A549 (cell line): ENCODE results near the gene RTN3. TPM values are rescaled to one million over a fixed set of nuclear protein-coding genes. Genes with fewer than 3 reads are reported as not detected.
A peak's percentile ranks its signal among the peaks of the same experiment; 100 is the strongest.

Experiments
- ATAC-seq, 2 experiments: fragments of 200-7000 bp in 1 of 2; fragments of >200 bp in 1 of 2; cut with Nextera tagmentation in 1 of 2; cut with Tn5 transposase in 1 of 2; 3 replicates each; pipeline versions ENCODE4 v1.8.0 to v1.9.1; 2018 to 2020; ENCODE audit warnings: mild to moderate bottlenecking in 1 of 2, moderate library complexity in 1 of 2
- CTCF ChIA-PET: fragments of 300-600 bp; sonication (Branson Sonifier 250); formaldehyde crosslinking; extraction: SDS; loops from one replicate; lab custom pipeline; 2021; ENCODE audit warnings: antibody characterized with exemption, inconsistent platforms; lab: Yijun Ruan, JAX
- POLR2A ChIA-PET: fragments of 350-600 bp; formaldehyde crosslinking; extraction: SDS; loops from one replicate; lab custom pipeline; 2021; ENCODE audit warnings: antibody characterized with exemption, inconsistent platforms; lab: Yijun Ruan, JAX
- DNase-seq, 2 experiments: peaks; one replicate each; pipeline versions ENCODE4 v3.0.0 to v3.0.0-alpha.2; 2011 to 2016; ENCODE audit warnings: low read depth in 1 of 2, low spot score in 1 of 2
- FAIRE-seq: peaks from 2 replicates; lab custom pipeline; 2011; peaks lifted over from hg19 to GRCh38; lab: Jason Lieb, UNC
- H3K27ac ChIP-seq, 2 experiments: fragments of >200 bp; sonication (Bioruptor Twin); formaldehyde crosslinking; 3 replicates each; pipeline ENCODE4 v1.5.1; 2016 to 2017
- H3K4me1 ChIP-seq: fragments of >200 bp; sonication (Bioruptor Twin); formaldehyde crosslinking; 3 replicates; pipeline ENCODE4 v1.6.1; 2016
- H3K4me2 ChIP-seq: fragments of >200 bp; sonication (Bioruptor Twin); formaldehyde crosslinking; 3 replicates; pipeline ENCODE4 v1.6.1; 2016
- H3K4me3 ChIP-seq: fragments of >200 bp; sonication (Bioruptor Twin); formaldehyde crosslinking; 3 replicates; pipeline ENCODE4 v1.5.1; 2016
- H3K9me3 ChIP-seq: fragments of >200 bp; sonication (Bioruptor Twin); formaldehyde crosslinking; 3 replicates; pipeline ENCODE4 v1.6.1; 2016
- CEBPB ChIP-seq, 2 experiments: fragments of >200 bp in 1 of 2; sonication (Bioruptor Twin) in 1 of 2; formaldehyde crosslinking in 1 of 2; IDR thresholded peaks; 2 replicates each; pipeline ENCODE4 v1.6.1; 2012 to 2016
- CHD4 ChIP-seq: fragments of 200-600 bp; sonication (generic); IDR thresholded peaks from 2 replicates; pipeline ENCODE4 v1.6.1; 2016; ENCODE audit warnings: antibody characterized with exemption, mild to moderate bottlenecking, borderline replicate concordance
- EHF ChIP-seq: fragments of 250-450 bp; sonication (Bioruptor Pico); IDR thresholded peaks from 2 replicates; pipeline ENCODE4 v1.5.0; 2020; ENCODE audit warnings: mild to moderate bottlenecking
- ELK1 ChIP-seq: fragments of 150-350 bp; IDR thresholded peaks from 2 replicates; pipeline ENCODE4 v1.6.1; 2014; ENCODE audit warnings: low read depth, mild to moderate bottlenecking, low read length
- EP300 ChIP-seq, 2 experiments: fragments of >200 bp; sonication (Bioruptor Twin); formaldehyde crosslinking; IDR thresholded peaks; 2 replicates in 1 of 2; 3 replicates in 1 of 2; pipeline ENCODE4 v1.6.1; 2016 to 2017
- FOSL2 ChIP-seq, 2 experiments: fragments of 450-650 bp in 1 of 2; fragments of >200 bp in 1 of 2; sonication (Bioruptor Twin) in 1 of 2; formaldehyde crosslinking; IDR thresholded peaks; 2 replicates each; pipeline versions ENCODE4 v1.5.0 to v1.6.1; 2016 to 2020; ENCODE audit warnings: mild to moderate bottlenecking in 1 of 2, moderate library complexity in 1 of 2
- GATA3 ChIP-seq: IDR thresholded peaks from 2 replicates; pipeline ENCODE4 v1.6.1; 2012; ENCODE audit warnings: borderline replicate concordance
- HDAC2 ChIP-seq: fragments of 200-600 bp; sonication (generic); IDR thresholded peaks from 2 replicates; pipeline ENCODE4 v1.6.1; 2016
- HES2 ChIP-seq: fragments of >200 bp; sonication (Bioruptor Twin); formaldehyde crosslinking; IDR thresholded peaks from 2 replicates; pipeline ENCODE4 v1.6.1; 2016
- HEYL ChIP-seq: fragments of 250-450 bp; sonication (Bioruptor Pico); IDR thresholded peaks from 2 replicates; pipeline ENCODE4 v1.8.0; 2021; ENCODE audit warnings: mild to moderate bottlenecking, moderate library complexity
- HMGXB4 ChIP-seq: fragments of 250-450 bp; sonication (Bioruptor Pico); IDR thresholded peaks from 2 replicates; pipeline ENCODE4 v1.5.0; 2021; ENCODE audit warnings: mild to moderate bottlenecking, moderate library complexity, borderline replicate concordance
- HOXA7 ChIP-seq: fragments of 250-450 bp; sonication (Bioruptor Pico); IDR thresholded peaks from 2 replicates; pipeline ENCODE4 v1.5.0; 2020; ENCODE audit warnings: mild to moderate bottlenecking, moderate library complexity
- HOXB13 ChIP-seq: fragments of 250-450 bp; sonication (Bioruptor Pico); IDR thresholded peaks from 2 replicates; pipeline ENCODE4 v1.5.0; 2020; ENCODE audit warnings: low read depth, mild to moderate bottlenecking, moderate library complexity
- JUN ChIP-seq, 2 experiments: fragments of >200 bp; sonication (Bioruptor Twin); formaldehyde crosslinking; IDR thresholded peaks; 2 replicates in 1 of 2; 3 replicates in 1 of 2; pipeline ENCODE4 v1.6.1; 2016 to 2017
- KDM5A ChIP-seq: fragments of 200-600 bp; sonication (generic); IDR thresholded peaks from 2 replicates; pipeline ENCODE4 v1.6.1; 2016; ENCODE audit warnings: antibody characterized with exemption, mild to moderate bottlenecking
- MAX ChIP-seq: IDR thresholded peaks from 2 replicates; pipeline ENCODE4 v1.6.1; 2012
- MAZ ChIP-seq: fragments of 150-350 bp; IDR thresholded peaks from 2 replicates; pipeline ENCODE4 v1.6.1; 2014; ENCODE audit warnings: antibody characterized with exemption, low read depth, low read length, borderline replicate concordance
- PHF8 ChIP-seq: fragments of 200-600 bp; sonication (generic); IDR thresholded peaks from 2 replicates; pipeline ENCODE4 v1.6.1; 2016; ENCODE audit warnings: low read depth, mild to moderate bottlenecking, antibody characterized with exemption, moderate library complexity, borderline replicate concordance
- RAD21 ChIP-seq, 2 experiments: fragments of >200 bp in 1 of 2; sonication (Bioruptor Twin) in 1 of 2; formaldehyde crosslinking in 1 of 2; IDR thresholded peaks in 1 of 2; conservative IDR thresholded peaks in 1 of 2; 2 replicates in 1 of 2; 3 replicates in 1 of 2; pipeline ENCODE4 v1.6.1; 2012 to 2018; ENCODE audit warnings: inconsistent platforms in 1 of 2
- RARB ChIP-seq: fragments of 250-450 bp; sonication (Bioruptor Pico); IDR thresholded peaks from 2 replicates; pipeline ENCODE4 v1.8.0; 2021; ENCODE audit warnings: mild to moderate bottlenecking, moderate library complexity
- REST ChIP-seq: fragments of 200-600 bp; sonication (generic); IDR thresholded peaks from 2 replicates; pipeline ENCODE4 v1.6.1; 2016; ENCODE audit warnings: antibody characterized with exemption, mild to moderate bottlenecking, moderate library complexity
- RNF2 ChIP-seq: fragments of 200-600 bp; sonication (generic); IDR thresholded peaks from 2 replicates; pipeline ENCODE4 v1.6.1; 2016; ENCODE audit warnings: low read depth, mild to moderate bottlenecking, antibody characterized with exemption, moderate library complexity, borderline replicate concordance
- SMC3 ChIP-seq: fragments of >200 bp; sonication (Bioruptor Twin); formaldehyde crosslinking; IDR thresholded peaks from 3 replicates; pipeline ENCODE4 v1.6.1; 2018; ENCODE audit warnings: inconsistent platforms
- USF2 ChIP-seq: fragments of 450-650 bp; IDR thresholded peaks from 2 replicates; pipeline ENCODE4 v1.6.1; 2014; ENCODE audit warnings: antibody characterized with exemption
- ZFP36 ChIP-seq: fragments of 450-650 bp; IDR thresholded peaks from 2 replicates; pipeline ENCODE4 v1.6.1; 2014; ENCODE audit warnings: borderline replicate concordance; ENCODE audit not compliant: partially characterized antibody
- ZNF302 ChIP-seq: fragments of 250-450 bp; sonication (Bioruptor Pico); IDR thresholded peaks from 2 replicates; pipeline ENCODE4 v1.9.0; 2021; ENCODE audit warnings: inconsistent platforms, mild to moderate bottlenecking, moderate library complexity
- ZSCAN20 ChIP-seq: fragments of 250-450 bp; sonication (Bioruptor Pico); IDR thresholded peaks from 2 replicates; pipeline ENCODE4 v1.8.0; 2022; ENCODE audit warnings: mild to moderate bottlenecking, moderate library complexity
- WGBS: methylation state at CpG from one replicate; pipeline ENCODE4 v1.1.6; 2017; ENCODE audit errors: missing lambda C conversion rate; 5-methylcytosine and 5-hydroxymethylcytosine counted together
- polyA minus RNA-seq: library from RNA; depleted of rRNA, polyadenylated mRNA; stranded (reverse); fragments of >200 nt; gene quantifications from 2 replicates; pipeline ENCODE4 v1.2.3, GENCODE V29; 2011; rRNA and poly(A)+ RNA removed
- polyA plus RNA-seq, 4 experiments: library from polyadenylated mRNA; depleted of rRNA in 3 of 4; stranded (reverse); fragments of >200 nt; fragmentation: RNase III in 1 of 4; extraction: RNeasy Plus Mini Kit Qiagen cat#74134 plus additional on column Dnase treatment in 1 of 4; gene quantifications; 2 replicates in 3 of 4; 3 replicates in 1 of 4; pipeline ENCODE4 v1.2.3, GENCODE V29; 2011 to 2017
- TF ChIP-seq, protein P1 (sequence below): fragments of >200 bp; sonication (Bioruptor Twin); formaldehyde crosslinking; IDR thresholded peaks from 3 replicates; pipeline ENCODE4 v1.6.1; 2016

Gene RTN3
- 167 and 196 TPM in 2 replicates for polyA plus RNA-seq (2011; rRNA removed)
- polyA plus RNA-seq (2012; cell fraction: cytosol; rRNA removed): 42.7 and 53.8 TPM in 2 replicates
- 43.7 and 53.4 TPM in 2 replicates for polyA plus RNA-seq (2012; cell fraction: nucleus; rRNA removed)
- polyA plus RNA-seq (2017; fragmentation: RNase III; extraction: RNeasy Plus Mini Kit Qiagen cat#74134 plus additional on column Dnase treatment): 101 to 108 TPM (median 108 TPM) in 3 replicates
- polyA minus RNA-seq: 108 and 114 TPM in 2 replicates

GRCh38 chr11:63681321-63682065, at the start of gene RTN3:
RTN3 (plus strand) TSS chr11:63681500; CDS start chr11:63681637, 137 bp downstream.
- ChIA-PET POLR2A (interaction anchor here (0.6 to 3.4 kb wide), 12 partner anchors 8 to 840 kb away, joined by 3 to 29 read pairs (median 4); partner anchors contain the start of gene ATL3), CTCF (interaction anchor here (0.7 to 3.6 kb wide), 12 partner anchors 9 to 707 kb away, joined by 3 to 26 read pairs (median 4); partner anchors contain the start of gene ATL3)
- ATAC-seq (peak; percentile 89 to 95), FAIRE-seq (peak; percentile 68), DNase-seq (peak; percentile 94 to 99)
- Histone ChIP-seq H3K4me1 (peaks cover 25% of the 10 kb centered on the region), H3K4me3 (peak within 1 kb of the TSS; percentile 82), H3K4me2 (peak within 1 kb of the TSS; percentile 84), H3K27ac (peak within 1 kb of the TSS; percentile 90 to 95), H3K9me3 (no peaks in the 10 kb centered on the region)
- 1% methylated on average over 57 of the region's 74 CpGs for WGBS
- TF ChIP-seq SMC3 (no peak), CHD4 (no peak), JUN (IDR thresholded peaks at IDR 0.05) (peak; percentile 85 to 90), REST (no peak), RAD21 (conservative IDR thresholded peaks at IDR 0.05 in 1 of 2, IDR thresholded peaks at IDR 0.05 in 1 of 2) (peak in 1 of 2 experiments; percentile 10; a peak in 1 of 5 replicates), ZSCAN20 (CRISPR knock-in tag) (no peak), HEYL (no peak), GATA3 (no peak), RNF2 (no peak), MAX (peak; percentile 91), USF2 (no peak), EHF (no peak), HDAC2 (0 out of 2 replicates have a peak, but pooled peaks have one; percentile 43), ZNF302 (no peak), ELK1 (no peak), EP300 (IDR thresholded peaks at IDR 0.05) (no peak), RARB (no peak), HOXB13 (no peak), CEBPB (IDR thresholded peaks at IDR 0.05) (peak in 1 of 2 experiments; percentile 50; a peak in 2 of 4 replicates), FOSL2 (IDR thresholded peaks at IDR 0.05) (no peak), FOSL2 (CRISPR knock-in tag; IDR thresholded peaks at IDR 0.05) (peak; percentile 26; the same call in 1 of the 2 replicates), KDM5A (peak; percentile 52; the same call in 1 of the 2 replicates), HOXA7 (CRISPR knock-in tag) (no peak), PHF8 (peak; percentile 91; the same call in 1 of the 2 replicates), ZFP36 (no peak), HES2 (no peak), HMGXB4 (CRISPR knock-in tag) (no peak), MAZ (peak; percentile 22; the same call in 1 of the 2 replicates)
- TF ChIP-seq, protein P1, sequence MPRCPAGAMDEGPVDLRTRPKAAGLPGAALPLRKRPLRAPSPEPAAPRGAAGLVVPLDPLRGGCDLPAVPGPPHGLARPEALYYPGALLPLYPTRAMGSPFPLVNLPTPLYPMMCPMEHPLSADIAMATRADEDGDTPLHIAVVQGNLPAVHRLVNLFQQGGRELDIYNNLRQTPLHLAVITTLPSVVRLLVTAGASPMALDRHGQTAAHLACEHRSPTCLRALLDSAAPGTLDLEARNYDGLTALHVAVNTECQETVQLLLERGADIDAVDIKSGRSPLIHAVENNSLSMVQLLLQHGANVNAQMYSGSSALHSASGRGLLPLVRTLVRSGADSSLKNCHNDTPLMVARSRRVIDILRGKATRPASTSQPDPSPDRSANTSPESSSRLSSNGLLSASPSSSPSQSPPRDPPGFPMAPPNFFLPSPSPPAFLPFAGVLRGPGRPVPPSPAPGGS: peak; percentile 90
